HG02759 (cell line): ENCODE results near the gene NBPF6.
"Not testable (repeated sequence)": the region's sequence is repeated elsewhere in the genome, so short reads cannot be mapped to it uniquely, and the experiment has no call there.

Source experiments
- ATAC-seq: cut with Tn5 transposase; IDR thresholded peaks from one replicate; pipeline ENCODE4 v1.9.1; 2021; ENCODE audit warnings: mild to moderate bottlenecking, moderate library complexity; ENCODE audit not compliant: unreplicated experiment

Gene NBPF6

DNA sequence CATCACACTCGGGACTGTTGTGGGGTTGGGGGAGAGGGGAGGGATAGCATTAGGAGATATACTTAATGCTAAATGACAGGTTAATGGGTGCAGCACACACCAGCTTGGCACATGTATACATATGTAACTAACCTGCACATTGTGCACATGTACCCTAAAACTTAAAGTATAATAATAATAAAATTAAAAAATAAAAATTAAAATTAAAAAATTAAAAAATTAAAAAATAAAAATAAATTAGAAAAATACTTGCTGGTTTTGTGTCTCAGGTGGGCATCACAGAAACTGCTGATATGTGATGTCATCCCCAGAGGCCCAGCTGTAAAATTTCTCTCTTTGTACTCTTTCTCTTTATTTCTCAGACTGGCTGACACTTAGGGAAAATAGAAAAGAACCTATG, 44.9 kb downstream of the NBPF6 start:
- not testable (repeated sequence) for ATAC-seq

DNA sequence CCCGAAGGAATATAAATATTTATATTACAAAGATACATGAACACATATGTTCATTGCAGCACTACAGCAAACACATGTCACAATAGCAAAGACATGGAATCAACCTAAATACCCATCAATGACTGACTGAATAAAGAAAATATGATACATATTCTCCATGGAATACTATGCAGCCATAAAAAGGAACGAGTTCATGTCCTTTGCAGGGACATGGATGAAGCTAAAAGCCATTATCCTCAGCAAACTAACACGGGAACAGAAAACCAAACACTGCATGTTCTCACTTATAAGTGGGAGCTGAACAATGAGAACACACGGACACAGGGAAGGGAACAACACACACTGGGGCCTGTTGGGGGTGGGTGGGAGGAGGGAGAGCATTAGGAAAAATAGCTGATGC, 46.7 kb downstream of the NBPF6 start:
- not testable (repeated sequence) for ATAC-seq

DNA sequence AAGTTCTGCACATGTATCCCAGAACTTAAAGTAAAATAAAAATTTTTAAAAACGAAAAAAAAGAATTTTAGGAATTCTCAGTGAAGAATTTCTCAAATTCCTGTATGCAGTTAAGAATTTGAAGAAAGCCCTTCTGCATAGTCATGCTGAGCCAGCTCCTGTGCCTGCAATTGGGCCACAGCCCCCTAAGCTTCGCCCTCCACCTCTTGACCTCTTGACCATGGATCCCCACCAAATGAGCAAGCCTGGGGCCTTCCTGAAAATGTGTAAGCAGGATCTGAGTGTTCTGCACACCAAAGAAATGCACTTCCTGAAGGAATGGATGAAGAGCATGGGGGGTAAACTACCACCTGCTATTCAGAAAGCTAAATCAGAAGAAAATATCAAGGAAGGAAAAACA, 52.0 kb downstream of the NBPF6 start:
- ATAC-seq, result no peak

- ATAC-seq, result no peak
Measured at GRCh38 chr1:108502624-108503023, 52.5 kb downstream of the NBPF6 start.

DNA sequence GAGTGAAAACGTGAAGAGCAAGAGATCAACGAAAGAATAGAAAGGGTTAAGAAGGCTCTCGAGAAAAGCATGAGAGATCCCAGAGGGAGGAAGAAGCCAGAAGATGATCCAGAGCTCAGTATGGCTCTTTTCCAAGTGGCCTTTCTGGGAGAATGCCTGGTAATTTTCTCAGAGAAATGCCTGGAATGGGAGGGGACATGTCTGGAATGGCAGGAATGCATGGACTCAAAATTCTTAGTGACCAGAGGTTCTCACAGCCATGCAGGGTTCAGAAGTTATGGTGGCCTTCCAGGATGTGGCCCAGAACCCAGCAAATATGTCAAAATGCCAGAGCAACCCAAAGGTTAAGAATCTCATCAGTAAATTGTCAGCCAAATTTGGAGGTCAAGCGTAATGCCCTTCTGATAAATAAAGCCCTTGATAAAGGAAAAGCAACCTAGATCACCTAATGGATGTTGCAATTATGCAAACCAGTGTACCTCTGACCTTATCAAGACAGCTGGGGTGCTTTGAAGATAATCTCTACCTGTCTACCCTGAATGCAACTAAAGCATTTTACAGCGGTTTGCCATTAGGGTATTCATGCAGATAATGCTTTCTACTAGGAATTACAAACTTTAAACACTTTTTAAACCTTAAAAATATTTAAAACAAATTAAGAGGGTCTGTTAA, 53.1 kb downstream of the NBPF6 start:
- ATAC-seq, result no peak

DNA sequence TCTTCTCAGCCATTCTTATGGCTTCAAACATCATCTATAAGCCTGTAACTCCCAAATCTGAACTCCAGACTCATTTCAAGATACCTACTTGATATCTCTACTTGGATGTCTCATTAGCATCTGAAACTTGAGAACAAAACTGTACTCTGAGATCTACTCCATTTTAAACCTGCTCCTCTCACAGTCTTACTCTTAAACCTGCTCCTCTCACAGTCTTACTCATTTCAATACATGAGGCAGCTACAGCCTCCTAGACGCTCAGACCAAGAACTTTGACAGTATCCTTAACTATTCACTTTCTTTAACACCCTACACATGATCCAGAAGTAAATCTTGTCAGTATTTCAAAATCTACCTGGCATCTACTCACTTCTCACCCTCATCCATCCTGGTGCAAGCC, 54.3 kb downstream of the NBPF6 start:
- ATAC-seq, result no peak

- no peak for ATAC-seq
Measured at GRCh38 chr1:108505763-108506070, 55.6 kb downstream of the NBPF6 start.

- ATAC-seq, result no peak
Measured at GRCh38 chr1:108511764-108512163, 61.6 kb downstream of the NBPF6 start.

- no peak for ATAC-seq
Measured at GRCh38 chr1:108512239-108513043, 62.3 kb downstream of the NBPF6 start.

- ATAC-seq, result no peak
Measured at GRCh38 chr1:108513044-108513415, 62.9 kb downstream of the NBPF6 start.

DNA sequence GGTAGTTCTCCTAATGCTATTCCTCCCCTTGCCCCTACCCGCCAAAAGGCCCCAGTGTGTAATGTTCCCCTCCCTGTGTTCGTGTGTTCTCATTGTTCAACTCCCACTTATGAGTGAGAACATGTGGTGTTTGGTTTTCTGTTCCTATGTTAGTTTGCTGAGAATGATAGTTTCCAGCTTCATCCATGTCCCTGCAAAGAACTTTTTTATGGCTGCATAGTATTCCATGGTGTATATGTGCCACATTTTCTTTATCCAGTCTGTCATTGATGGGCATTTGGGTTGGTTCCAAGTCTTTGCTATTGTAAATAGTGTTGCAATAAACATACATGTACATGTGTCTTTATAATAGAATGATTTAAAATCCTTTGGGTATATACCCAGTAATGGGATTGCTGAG, 63.8 kb downstream of the NBPF6 start:
- not testable (repeated sequence) for ATAC-seq

DNA sequence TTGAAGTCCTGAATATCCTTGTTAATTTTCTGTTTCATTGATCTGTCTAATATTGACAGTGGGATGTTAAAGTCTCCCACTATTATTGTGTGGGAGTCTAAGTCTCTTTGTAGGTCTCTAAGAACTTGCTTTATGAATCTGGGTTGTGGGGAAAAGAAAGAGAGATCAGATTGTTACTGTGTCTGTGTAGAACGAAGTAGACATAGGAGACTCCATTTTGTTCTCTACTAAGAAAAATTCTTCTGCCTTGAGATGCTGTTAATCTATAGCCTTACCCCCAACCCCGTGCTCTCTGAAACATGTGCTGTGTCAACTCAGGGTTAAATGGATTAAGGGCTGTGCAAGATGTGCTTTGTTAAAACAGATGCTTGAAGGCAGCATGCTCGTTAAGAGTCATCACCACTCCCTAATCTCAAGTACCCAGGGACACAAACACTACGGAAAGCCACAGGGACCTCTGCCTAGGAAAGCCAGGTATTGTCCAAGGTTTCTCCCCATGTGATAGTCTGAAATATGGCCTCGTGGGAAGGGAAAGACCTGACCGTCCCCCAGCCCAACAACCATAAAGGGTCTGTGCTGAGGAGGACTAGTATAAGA, 67.3 kb downstream of the NBPF6 start:
- not testable (repeated sequence) for ATAC-seq
